ENCODE measurements around the gene NUAK2.
"Not testable (repeated sequence)": the region's sequence is repeated elsewhere in the genome, so short reads cannot be mapped to it uniquely, and the experiment has no call there.

NUAK2 gene

GRCh38 chr1:205294934-205295333 lies 26.6 kb downstream of the NUAK2 start:
- DNase-seq: no peak

GRCh38 chr1:205294175-205294917 lies 27.2 kb downstream of the NUAK2 start:
- no peak for DNase-seq

- DNase-seq: no peak
These were observed 28.0 kb downstream of the NUAK2 start for GRCh38 chr1:205293350-205294074.

- DNase-seq: no peak
These were observed 29.9 kb downstream of the NUAK2 start for GRCh38 chr1:205291596-205291995.

- DNase-seq: peak; percentile 23 to 41
These were observed 33.6 kb downstream of the NUAK2 start for GRCh38 chr1:205287767-205288559.

GRCh38 chr1:205287076-205287475 lies 34.5 kb downstream of the NUAK2 start:
- no peak for DNase-seq

- no peak for DNase-seq
These were observed 35.1 kb downstream of the NUAK2 start for GRCh38 chr1:205286335-205286950.

GRCh38 chr1:205285381-205286101 lies 36.0 kb downstream of the NUAK2 start:
- no peak for DNase-seq

- DNase-seq: peak; percentile 86 to 89
These were observed 37.0 kb downstream of the NUAK2 start for GRCh38 chr1:205284420-205285144.

- DNase-seq: no peak
These were observed 38.0 kb downstream of the NUAK2 start for GRCh38 chr1:205283270-205284147.

GRCh38 chr1:205280666-205281395 lies 40.7 kb downstream of the NUAK2 start:
- not testable (repeated sequence) for DNase-seq

- DNase-seq: no peak
These were observed 41.6 kb downstream of the NUAK2 start for GRCh38 chr1:205279986-205280385.

- no peak for DNase-seq
These were observed 44.9 kb downstream of the NUAK2 start for GRCh38 chr1:205276689-205277065.

GRCh38 chr1:205275916-205276688 lies 45.4 kb downstream of the NUAK2 start:
- DNase-seq: peak in 1 of 2 donors; percentile 46

- DNase-seq: no peak
These were observed 46.4 kb downstream of the NUAK2 start for GRCh38 chr1:205275133-205275532.

GRCh38 chr1:205274041-205274691 lies 47.4 kb downstream of the NUAK2 start:
- no peak for DNase-seq

GRCh38 chr1:205273551-205273982 lies 48.0 kb downstream of the NUAK2 start:
- peak; percentile 67 to 85 for DNase-seq

GRCh38 chr1:205272536-205272935 lies 49.0 kb downstream of the NUAK2 start:
- no peak for DNase-seq

Data from hippocampal formation (tissue), 2 donors.